ENCODE data around the gene CD19. TPM values are rescaled to one million over a fixed set of nuclear protein-coding genes. Genes with fewer than 3 reads are reported as not detected.
"Not testable (repeated sequence)": the region's sequence is repeated elsewhere in the genome, so short reads cannot be mapped to it uniquely, and the experiment has no call there.

Gene CD19
- polyA plus RNA-seq (ENCODE audit: insufficient read length), result 4.0 TPM
- long read RNA-seq, donor 1, result 0 reads
- long read RNA-seq, donor 2, result 0 reads
- long read RNA-seq, donor 3, partial matches to known transcripts, result 0 of 2 reads
- long read RNA-seq, donor 3, other reads (novel, unspliced or antisense), result 0 of 2 reads
- long read RNA-seq, donor 4, result 0 reads
- long read RNA-seq, donor 5, partial matches to known transcripts, result 0 of 2 reads
- long read RNA-seq, donor 5, other reads (novel, unspliced or antisense), result 0 of 2 reads
- long read RNA-seq, donor 6, partial matches to known transcripts, result 0 of 1 reads
- long read RNA-seq, donor 6, other reads (novel, unspliced or antisense), result 0 of 1 reads
- long read RNA-seq, donor 7, result 0 reads
- long read RNA-seq, donor 8, result 0 reads

DNA sequence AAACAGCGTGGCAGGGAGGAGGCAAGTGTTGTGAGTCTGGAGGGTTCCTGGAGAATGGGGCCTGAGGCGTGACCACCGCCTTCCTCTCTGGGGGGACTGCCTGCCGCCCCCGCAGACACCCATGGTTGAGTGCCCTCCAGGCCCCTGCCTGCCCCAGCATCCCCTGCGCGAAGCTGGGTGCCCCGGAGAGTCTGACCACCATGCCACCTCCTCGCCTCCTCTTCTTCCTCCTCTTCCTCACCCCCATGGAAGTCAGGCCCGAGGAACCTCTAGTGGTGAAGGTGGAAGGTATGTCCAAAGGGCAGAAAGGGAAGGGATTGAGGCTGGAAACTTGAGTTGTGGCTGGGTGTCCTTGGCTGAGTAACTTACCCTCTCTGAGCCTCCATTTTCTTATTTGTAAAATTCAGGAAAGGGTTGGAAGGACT lies at the start of gene CD19:
CD19 (plus strand) TSS at position 171 of the 425 bp plus-strand sequence; CDS start at position 201, 30 bp downstream.
- no peak for DNase-seq

DNA sequence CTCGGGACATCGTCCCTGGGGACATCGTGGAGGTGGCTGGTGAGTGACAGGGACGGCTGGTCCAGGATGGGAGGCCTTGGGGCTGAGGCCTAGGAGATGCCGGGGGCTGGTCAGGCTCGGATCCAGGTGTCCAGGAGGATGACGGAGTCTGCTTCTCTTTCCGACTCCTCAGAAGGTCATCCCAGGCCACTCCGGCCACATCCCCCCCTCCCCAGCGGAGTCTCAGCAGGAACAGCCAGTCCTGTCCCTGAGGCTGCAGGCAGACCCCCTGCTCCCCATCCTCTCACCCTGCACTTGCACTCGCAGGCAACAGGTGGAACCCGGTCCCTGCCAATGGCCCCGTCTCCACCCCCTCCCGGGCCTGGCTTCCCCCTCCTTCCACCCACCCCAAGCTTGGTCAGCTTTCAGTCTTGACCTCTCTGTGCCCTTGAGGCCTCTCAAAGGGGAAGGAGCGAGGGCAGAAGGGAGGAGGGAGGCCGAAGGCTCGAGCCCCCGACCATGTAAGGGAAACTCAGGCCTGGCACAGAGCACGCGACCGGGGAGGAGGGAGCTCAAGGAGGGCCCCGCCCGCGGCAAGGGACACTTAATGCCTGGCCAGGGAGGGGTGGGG lies 49.1 kb upstream of the CD19 start:
- peak; percentile 72 for DNase-seq

DNA sequence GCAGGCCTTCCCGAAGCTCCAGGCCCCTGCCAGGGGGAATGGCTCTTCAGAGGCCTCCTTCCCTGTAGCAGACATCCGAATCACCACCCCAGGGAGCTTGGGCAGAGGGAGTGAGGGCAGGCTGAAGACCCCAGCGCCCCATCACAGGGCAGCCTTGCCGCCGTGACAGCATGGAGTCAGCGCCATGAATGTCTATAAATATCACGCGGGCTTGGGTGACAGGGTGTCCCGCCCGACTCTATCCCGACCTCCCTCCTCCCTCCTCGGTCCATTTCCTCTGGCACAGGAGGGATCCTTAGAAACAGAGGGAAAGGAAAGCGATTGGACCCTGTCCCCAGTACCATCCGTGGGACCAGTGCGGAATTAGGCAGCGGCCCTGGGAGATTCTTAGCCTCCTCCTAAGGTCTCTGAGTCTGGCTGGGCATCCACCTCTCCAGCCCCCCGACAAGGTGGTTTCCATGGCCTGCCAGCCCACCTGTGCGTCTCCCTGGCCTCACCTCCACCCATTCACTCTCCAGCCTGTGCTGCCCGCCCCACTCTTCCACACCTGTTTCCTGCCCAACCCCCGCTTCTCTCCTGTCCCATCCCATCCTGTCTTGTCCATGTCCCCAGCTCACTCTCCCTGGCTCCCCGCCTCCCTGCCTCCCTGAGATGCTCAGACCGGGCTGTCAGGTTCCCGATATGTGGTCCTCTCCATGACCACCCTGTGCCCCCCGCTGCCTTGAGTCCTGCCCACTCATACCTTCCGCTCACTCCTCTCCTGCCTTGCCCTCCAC lies 48.4 kb upstream of the CD19 start:
- no peak for DNase-seq

DNA sequence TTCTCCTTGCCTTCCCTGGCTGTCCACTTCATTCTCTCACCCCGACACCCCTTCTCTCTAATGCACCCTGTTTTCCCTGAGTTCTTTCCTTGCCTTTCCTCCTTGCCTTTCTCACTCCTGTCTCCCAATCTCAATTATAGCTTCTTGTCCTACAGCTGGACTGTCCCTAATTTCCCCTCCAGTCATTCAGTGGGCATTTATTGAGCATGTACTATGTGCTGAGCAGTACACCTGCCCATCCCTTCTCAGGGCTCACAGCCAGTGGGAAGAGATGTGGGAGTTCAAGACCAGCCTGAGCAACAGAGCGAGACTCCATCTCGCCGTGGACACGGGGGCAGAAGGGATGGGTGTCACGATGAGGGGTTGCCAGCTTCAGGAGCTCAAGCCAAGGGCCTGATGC lies 47.7 kb upstream of the CD19 start:
- DNase-seq, result no peak

DNA sequence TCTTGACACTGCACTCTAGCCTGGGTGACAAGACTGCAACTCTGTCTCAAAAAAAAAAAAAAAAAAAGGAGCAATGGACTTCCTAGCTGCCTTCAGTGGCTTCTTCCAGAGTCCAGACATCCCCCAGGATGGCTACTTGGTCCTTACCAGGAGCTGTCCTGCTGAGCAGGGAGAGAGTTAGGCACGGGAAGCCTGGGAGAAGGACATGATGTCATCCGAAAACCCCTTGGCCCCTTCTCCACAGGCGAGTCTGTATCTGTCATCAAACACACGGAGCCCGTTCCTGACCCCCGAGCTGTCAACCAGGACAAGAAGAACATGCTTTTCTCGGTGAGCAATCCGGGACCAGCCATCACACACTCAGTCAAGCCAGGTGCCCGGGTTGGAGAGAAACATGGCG lies 44.8 kb upstream of the CD19 start:
- DNase-seq, result no peak

DNA sequence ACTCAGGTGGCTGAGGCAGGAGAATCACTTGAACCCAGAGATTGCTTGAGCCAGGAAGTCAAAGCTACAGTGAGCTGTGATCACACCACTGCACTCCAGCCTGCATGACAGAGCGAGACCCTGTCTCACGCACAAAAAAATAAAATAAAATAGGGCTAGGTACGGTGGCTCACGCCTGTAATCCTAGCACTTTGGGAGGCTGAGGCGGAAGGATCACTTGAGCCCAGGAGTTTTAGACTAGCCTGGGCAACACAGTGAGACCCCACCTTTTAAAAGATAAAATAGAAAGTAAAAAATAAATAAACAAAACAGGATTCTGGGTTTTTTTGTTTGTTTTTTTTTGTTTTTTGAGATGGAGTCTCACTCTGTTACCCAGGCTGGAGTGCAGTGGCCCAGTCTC lies 41.4 kb upstream of the CD19 start:
- DNase-seq, result not testable (repeated sequence)

DNA sequence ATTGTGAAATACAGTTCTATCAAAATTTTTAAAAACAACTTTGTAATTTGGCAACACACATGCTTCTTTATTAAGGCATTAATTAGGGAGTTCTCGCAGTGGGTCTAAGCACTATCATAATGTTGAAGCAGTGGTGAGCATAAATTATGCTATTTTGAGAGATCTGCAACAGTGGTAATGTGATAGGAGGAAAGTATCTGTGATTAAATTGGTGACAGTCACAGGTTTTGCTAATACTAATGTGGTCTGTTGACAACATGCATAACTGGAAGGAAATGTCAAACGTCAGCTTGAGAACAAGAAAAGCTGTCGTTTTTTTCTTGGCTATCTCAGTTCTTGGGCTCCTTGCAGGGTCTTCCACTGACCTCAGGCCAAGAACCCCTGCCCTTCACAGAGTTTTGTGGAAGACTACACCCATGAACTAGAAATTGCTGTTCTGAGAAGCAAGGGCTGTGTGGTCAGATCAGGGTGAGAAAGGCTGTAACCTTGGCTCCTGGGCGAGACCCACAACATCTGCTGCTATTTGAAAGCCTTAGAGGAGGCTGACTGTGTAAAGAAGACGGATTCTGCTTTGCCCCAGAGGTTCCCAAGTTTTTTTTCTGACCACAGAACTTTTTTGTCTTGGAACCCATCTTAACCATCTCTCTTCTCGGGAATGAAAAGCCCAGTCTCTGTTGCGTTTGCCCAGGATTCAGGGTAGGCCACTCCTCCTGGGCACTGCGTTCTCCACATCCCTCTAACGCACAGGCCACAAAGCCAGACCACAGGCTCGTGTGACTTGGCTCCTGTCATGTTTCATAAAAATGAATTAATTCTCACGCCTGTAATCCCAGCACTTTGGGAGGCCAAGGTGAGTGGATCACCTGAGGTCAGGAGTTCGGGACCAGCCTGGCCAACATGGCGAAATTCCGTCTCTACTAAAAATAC lies 39.5 kb upstream of the CD19 start:
- no peak for DNase-seq

DNA sequence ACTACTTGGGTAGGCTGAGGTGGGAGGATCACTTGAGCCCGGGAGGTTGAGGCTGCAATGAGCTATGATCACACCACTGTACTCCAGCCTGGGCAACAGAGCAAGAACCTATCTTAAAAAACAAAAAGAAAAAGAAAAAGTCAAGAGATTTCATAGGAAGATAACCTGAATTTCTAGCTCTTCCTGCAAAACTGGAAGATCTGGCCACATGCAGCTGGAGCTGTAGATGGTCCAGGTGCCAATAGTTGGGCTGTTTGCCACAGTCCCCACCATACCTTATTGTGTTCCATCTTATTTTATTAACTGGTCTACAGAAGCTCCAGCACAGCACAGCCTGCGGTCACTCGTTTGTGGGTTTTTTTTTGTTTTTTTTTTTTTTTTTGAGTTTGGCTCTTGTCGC lies 38.5 kb upstream of the CD19 start:
- DNase-seq, result no peak

DNA sequence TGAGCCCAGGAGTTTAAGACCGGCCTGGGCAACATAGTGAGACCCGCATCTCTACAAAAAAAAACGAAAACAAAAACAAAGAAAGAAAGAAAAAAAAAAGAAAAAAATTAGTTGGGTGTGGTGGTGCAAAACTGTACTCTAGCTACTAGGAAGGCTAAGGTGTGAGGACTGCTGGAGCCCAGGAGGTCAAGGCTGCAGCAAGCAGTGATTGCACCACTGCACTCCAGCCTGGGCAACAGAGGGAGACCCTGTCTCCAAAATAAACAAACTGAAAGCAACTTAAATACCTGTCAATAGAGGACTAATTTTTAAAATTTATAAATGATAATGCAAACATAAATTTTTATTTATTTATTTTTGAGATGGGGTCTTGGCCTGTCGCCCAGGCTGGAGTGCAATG lies 36.2 kb upstream of the CD19 start:
- DNase-seq, result no peak

DNA sequence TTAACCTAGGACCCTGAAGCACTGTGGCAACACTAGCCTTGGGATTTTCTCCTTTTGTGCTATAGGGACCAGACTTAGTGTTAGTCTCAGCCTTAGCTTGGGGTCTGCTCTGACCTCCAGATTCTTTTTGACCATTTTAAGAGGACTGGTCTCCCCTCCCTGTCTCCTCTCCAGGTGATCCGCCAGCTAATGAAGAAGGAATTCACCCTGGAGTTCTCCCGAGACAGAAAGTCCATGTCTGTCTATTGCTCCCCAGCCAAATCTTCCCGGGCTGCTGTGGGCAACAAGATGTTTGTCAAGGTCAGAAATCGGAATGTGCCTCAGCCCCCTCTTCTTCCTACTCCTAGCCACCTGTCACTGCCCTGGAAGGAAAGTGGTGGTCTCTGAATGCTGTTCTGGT lies 33.9 kb upstream of the CD19 start:
- no peak for DNase-seq

DNA sequence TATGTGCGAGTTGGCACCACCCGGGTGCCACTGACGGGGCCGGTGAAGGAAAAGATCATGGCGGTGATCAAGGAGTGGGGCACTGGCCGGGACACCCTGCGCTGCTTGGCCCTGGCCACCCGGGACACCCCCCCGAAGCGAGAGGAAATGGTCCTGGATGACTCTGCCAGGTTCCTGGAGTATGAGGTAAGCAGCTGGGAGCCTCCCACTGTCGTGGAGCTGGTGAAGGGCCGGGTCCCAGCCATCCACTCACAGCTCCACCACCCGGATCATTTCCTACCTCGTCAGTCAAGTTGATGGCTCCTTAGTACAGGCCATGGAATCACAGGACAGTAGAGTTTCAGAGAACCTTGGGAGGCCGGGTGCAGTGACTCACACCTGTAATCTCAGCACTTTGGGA lies 33.5 kb upstream of the CD19 start:
- no peak for DNase-seq

DNA sequence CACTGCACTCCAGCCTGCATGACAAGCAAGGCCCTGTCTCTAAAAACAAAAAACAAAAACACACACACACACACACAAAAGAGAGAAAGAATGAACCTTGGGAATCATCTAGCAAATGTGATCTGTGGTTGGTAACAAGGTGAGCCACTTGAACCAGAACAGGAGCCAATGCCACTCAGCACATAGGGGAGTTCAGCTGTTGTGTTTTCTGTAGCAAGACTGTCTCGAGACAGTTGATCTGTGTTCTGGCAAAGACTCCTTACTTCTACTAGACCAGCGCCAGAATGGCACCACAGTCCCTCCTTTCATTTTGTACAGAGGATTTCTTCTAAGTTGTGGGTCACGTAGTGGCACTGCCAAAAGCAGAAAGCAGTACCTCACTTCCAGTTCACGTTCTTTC lies 32.8 kb upstream of the CD19 start:
- DNase-seq, result no peak

DNA sequence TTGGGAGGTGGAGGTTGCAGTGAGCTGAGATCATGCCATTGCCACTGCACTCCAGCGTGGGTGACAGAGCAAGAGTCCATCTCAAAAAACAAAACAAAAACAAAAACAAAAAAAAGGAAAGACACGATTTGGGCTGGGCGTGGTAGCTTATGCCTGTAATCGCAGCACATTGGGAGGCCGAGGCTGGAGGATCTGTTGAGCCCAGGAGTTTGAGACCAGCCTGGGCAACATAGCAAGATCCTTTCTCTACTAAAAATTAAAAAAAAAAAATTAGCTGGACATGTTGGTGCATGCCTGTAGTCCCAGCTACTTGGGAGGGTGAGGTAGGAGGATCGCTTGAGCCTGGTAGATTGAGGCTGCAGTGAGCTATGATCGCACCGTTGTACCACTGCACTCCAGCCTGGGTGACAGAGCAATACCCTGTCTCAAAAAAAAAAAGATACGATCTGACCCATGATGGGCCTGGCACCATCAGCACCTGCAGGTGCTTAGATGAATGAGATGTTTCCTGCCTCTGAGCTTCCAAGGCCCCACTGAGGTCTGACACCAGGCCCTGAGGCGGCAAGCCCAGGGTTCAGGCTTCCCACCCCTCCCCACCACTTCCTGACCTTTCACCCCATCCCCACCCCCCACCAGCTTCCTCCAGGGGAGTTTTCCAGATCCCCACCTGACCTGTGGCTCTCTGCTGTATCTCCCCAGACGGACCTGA lies 31.7 kb upstream of the CD19 start:
- DNase-seq, result no peak

DNA sequence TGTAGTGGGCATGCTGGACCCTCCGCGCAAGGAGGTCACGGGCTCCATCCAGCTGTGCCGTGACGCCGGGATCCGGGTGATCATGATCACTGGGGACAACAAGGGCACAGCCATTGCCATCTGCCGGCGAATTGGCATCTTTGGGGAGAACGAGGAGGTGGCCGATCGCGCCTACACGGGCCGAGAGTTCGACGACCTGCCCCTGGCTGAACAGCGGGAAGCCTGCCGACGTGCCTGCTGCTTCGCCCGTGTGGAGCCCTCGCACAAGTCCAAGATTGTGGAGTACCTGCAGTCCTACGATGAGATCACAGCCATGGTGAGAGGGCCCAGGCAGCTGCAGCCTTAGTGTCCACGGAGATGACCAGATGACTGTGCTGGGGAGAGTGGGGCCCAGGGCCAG lies 31.2 kb upstream of the CD19 start:
- DNase-seq, result no peak

DNA sequence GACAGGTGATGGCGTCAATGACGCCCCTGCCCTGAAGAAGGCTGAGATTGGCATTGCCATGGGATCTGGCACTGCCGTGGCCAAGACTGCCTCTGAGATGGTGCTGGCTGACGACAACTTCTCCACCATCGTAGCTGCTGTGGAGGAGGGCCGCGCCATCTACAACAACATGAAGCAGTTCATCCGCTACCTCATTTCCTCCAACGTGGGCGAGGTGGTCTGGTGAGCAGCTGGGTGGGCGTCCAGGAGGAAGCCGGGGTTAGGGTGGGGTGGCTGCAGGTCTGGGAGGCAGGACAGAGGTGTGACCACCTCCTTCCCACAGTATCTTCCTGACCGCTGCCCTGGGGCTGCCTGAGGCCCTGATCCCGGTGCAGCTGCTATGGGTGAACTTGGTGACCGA lies 29.9 kb upstream of the CD19 start:
- no peak for DNase-seq

DNA sequence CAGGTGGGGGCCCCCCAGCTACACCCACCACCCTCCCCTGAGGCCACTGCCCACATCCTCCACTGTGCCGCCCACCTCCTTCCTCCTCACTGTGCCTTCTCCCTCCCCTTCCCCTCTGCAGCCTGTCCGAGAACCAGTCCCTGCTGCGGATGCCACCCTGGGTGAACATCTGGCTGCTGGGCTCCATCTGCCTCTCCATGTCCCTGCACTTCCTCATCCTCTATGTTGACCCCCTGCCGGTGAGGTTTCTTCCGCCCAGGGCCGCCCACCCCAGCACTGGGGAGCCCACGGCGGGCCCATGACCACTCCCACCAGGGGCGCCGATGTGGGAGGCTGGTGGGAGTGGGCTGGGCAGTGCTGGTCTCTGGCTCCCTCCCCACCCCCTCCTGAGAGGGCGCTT lies 28.9 kb upstream of the CD19 start:
- no peak for DNase-seq

DNA sequence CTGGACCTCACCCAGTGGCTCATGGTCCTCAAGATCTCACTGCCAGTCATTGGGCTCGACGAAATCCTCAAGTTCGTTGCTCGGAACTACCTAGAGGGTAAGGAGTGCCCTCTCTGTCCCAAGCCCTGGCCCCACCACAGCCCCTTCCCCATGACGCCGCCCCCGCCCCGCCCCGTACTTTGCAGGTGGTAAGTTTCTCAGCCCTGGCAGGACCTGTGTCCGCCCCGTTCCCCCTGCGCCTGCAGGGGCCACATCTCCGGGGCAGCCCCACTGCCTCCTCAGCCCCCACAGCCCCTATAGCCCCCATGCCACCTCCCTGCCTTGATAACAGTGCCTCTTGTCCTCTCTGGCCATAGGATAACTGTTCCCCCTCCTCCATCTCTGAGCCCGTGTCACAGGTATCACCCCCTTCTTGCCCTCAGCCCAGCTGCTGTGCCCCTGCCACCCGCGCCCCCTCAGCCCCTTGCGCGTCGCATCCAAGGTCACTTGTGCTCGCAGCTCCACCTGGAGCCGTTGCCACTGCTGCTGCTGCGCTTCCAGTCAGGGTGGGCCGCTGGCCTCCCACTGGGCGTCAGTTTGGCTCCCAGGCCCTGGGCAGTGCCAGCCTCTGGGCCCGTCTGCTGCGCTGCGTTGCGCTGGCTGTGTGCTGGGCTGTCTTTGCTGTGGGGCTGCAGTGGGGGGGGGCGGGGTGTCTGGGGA lies 28.3 kb upstream of the CD19 start:
- no peak for DNase-seq

DNA sequence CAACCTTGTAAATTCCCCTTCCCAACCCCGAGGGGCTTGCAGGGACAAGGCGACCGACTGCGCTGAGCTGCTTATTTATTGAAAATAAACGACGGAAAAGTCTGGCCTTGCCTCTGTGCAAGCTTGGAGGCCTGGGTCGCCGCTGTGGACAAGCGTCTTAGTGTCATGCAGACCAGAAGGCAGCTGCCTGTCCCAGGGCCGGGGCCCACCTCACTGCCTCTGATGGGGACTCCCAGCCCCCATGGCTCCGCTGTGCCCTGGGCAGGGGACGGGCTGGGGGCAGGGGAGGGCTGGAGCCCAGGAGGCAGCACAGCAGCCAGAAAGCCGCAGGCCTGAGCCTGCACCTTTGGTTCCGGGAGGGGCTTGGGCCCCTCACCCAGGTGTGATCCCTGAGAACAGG lies 27.4 kb upstream of the CD19 start:
- no peak for DNase-seq

DNA sequence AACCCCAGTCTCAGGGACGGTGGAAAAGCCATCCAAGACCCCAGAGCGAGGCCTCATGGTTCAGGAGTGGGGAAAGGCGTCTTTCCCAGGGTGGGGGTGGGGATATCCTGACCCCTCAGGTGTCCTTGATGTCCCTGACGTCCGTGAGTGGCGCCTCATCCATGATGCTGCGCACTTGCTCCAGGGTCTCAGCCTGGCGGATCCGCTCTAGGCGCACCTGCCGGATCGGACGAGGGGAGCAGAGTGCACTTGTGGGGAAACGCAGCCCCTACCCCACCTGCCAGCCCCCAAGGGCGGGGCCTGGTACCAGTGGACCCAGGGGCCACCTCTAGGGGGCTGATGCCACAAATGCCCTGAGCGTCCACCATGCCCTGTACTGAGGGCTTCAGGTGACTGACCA lies 26.9 kb upstream of the CD19 start:
- DNase-seq, result no peak

DNA sequence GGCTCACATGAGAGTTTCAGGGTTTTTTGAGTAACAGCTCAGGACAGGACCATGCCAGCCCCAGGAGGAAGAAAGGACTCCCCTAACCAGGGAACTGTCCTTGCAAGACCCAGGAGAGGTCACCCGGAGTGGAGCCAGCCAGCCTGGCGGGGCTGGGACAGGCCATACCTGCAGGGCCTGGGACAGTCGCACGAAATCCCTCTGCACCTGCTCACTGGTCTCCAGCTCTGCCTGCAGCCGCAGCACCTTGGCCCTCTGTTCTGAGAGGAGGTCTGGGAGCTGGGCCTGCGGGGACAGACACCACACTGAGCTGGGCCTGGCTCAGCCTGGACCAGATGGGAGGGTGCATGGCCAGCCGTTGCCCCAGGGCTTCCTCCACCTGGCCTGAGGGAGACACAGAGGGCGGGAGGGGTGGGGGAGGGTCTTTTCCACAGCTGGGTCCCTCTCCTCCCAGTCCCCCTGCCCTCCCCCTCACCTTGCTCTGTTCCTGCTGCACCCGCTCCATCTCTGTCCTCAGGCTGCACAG lies 26.5 kb upstream of the CD19 start:
- DNase-seq, result no peak

Data from left kidney (tissue), 8 donors.